IMR-90 (cell line): ENCODE measurements around the gene LRP6. TPM values are rescaled to one million over a fixed set of nuclear protein-coding genes. Genes with fewer than 3 reads are reported as not detected.

ENCODE experiments used
- ATAC-seq: fragments of 200-7000 bp; cut with Tn5 transposase; 2 replicates; pipeline ENCODE4 v1.9.1; 2020; ENCODE audit warnings: low read depth, mild to moderate bottlenecking, moderate library complexity
- BruUV-seq: library from RNA; stranded (reverse); fragments of 400-500 nt; replicated peaks from 2 replicates; lab custom pipeline; 2021; lab: Mats Ljungman, UMichigan
- CTCF ChIA-PET: fragments of 300-600 bp; formaldehyde crosslinking; extraction: SDS; loops from one replicate; lab custom pipeline; 2021; ENCODE audit warnings: antibody characterized with exemption; lab: Yijun Ruan, JAX
- POLR2A ChIA-PET: fragments of 300-600 bp; sonication (Branson Sonifier 250); formaldehyde crosslinking; loops from one replicate; lab custom pipeline; 2022; ENCODE audit warnings: antibody characterized with exemption; ENCODE audit not compliant: unreplicated experiment; lab: Charles Lee
- DNase-seq: peaks from one replicate; pipeline ENCODE4 v3.0.0; 2013
- H2AFZ ChIP-seq: replicated peaks from 2 replicates; pipeline ENCODE3; 2013; ENCODE audit warnings: low read length, mild to moderate bottlenecking; ENCODE audit not compliant: poor library complexity
- H2AK5ac ChIP-seq: 2 replicates; pipeline ENCODE4 v1.6.1; 2013; ENCODE audit warnings: low read depth, low read length, inconsistent platforms
- H2AK9ac ChIP-seq: replicated peaks from 2 replicates; pipeline ENCODE3; 2013; ENCODE audit warnings: mild to moderate bottlenecking, low read depth, low read length, moderate library complexity; ENCODE audit not compliant: poor library complexity
- H2BK120ac ChIP-seq: 2 replicates; pipeline ENCODE4 v1.6.1; 2013; ENCODE audit warnings: low read depth, low read length, inconsistent platforms
- H2BK15ac ChIP-seq: 3 replicates; pipeline ENCODE4 v1.6.1; 2013; ENCODE audit warnings: low read depth, low read length, inconsistent platforms
- H2BK20ac ChIP-seq: 2 replicates; pipeline ENCODE4 v1.6.1; 2013; ENCODE audit warnings: low read depth, mild to moderate bottlenecking, inconsistent platforms, low read length, moderate library complexity
- H2BK5ac ChIP-seq: 2 replicates; pipeline ENCODE4 v1.6.1; 2013; ENCODE audit warnings: mild to moderate bottlenecking, low read depth, low read length, inconsistent platforms; ENCODE audit not compliant: poor library complexity, severe bottlenecking
- H3K14ac ChIP-seq: replicated peaks from 2 replicates; pipeline ENCODE4 v1.6.1; 2013; ENCODE audit warnings: low read depth, low read length, inconsistent platforms
- H3K18ac ChIP-seq: 2 replicates; pipeline ENCODE4 v1.6.1; 2013; ENCODE audit warnings: low read depth, low read length, control low read depth
- H3K23ac ChIP-seq: 2 replicates; pipeline ENCODE4 v1.6.1; 2013; ENCODE audit warnings: low read depth, low read length, inconsistent platforms
- H3K27ac ChIP-seq: 2 replicates; pipeline ENCODE4 v1.5.1; 2013; ENCODE audit warnings: mild to moderate bottlenecking, control low read depth, low read length; ENCODE audit not compliant: insufficient read depth
- H3K27me3 ChIP-seq: 2 replicates; pipeline ENCODE4 v1.6.1; 2013; ENCODE audit warnings: low read length; ENCODE audit not compliant: control insufficient read depth, insufficient read depth
- H3K36me3 ChIP-seq: 2 replicates; pipeline ENCODE4 v1.6.1; 2013; ENCODE audit warnings: low read length, mixed read lengths; ENCODE audit not compliant: control insufficient read depth, insufficient read depth
- H3K4ac ChIP-seq: 2 replicates; pipeline ENCODE4 v1.6.1; 2013; ENCODE audit warnings: low read depth, low read length, inconsistent platforms
- H3K4me1 ChIP-seq: 2 replicates; pipeline ENCODE4 v1.6.1; 2013; ENCODE audit warnings: low read length, mixed read lengths; ENCODE audit not compliant: control insufficient read depth, insufficient read depth
- H3K4me2 ChIP-seq: 2 replicates; pipeline ENCODE4 v1.6.1; 2013; ENCODE audit warnings: low read depth, mild to moderate bottlenecking, control low read depth, low read length, moderate library complexity
- H3K4me3 ChIP-seq: 2 replicates; pipeline ENCODE4 v1.5.1; 2013; ENCODE audit warnings: low read depth, mild to moderate bottlenecking, control low read depth, low read length, moderate library complexity; ENCODE audit not compliant: insufficient read depth
- H3K56ac ChIP-seq: 2 replicates; pipeline ENCODE4 v1.6.1; 2013; ENCODE audit warnings: low read length, inconsistent platforms; ENCODE audit not compliant: insufficient read depth; ENCODE audit errors: extremely low read depth
- H3K79me1 ChIP-seq, 2 experiments: 2 replicates each; pipeline ENCODE4 v1.6.1; 2013; ENCODE audit warnings: low read length in 2 of 2, inconsistent platforms in 1 of 2, low read depth in 1 of 2
- H3K9ac ChIP-seq: 2 replicates; pipeline ENCODE4 v1.6.1; 2013; ENCODE audit warnings: low read depth, low read length, control low read depth
- H3K9me1 ChIP-seq: 2 replicates; pipeline ENCODE4 v1.6.1; 2013; ENCODE audit warnings: low read length, inconsistent platforms; ENCODE audit not compliant: insufficient read depth
- H3K9me3 ChIP-seq: 2 replicates; pipeline ENCODE4 v1.6.1; 2013; ENCODE audit warnings: low read length; ENCODE audit not compliant: control insufficient read depth, insufficient read depth
- H4K20me1 ChIP-seq: 2 replicates; pipeline ENCODE4 v1.6.1; 2013; ENCODE audit warnings: low read length, inconsistent platforms; ENCODE audit not compliant: insufficient read depth
- H4K5ac ChIP-seq: 2 replicates; pipeline ENCODE4 v1.6.1; 2013; ENCODE audit warnings: mild to moderate bottlenecking, low read depth, low read length, control low read depth
- H4K8ac ChIP-seq, 2 experiments: 2 replicates each; pipeline ENCODE4 v1.6.1; 2013; ENCODE audit warnings: low read depth in 2 of 2, low read length in 2 of 2, control low read depth in 1 of 2, inconsistent platforms in 1 of 2
- H4K91ac ChIP-seq: 2 replicates; pipeline ENCODE4 v1.6.1; 2013; ENCODE audit warnings: low read depth, low read length, inconsistent platforms; ENCODE audit not compliant: insufficient read depth
- BHLHE40 ChIP-seq: fragments of 150-350 bp; IDR thresholded peaks from 2 replicates; pipeline ENCODE4 v1.6.1; 2016; ENCODE audit warnings: mild to moderate bottlenecking, low read depth, low read length
- CEBPB ChIP-seq: IDR thresholded peaks from 2 replicates; pipeline ENCODE4 v1.6.1; 2012; ENCODE audit warnings: low read depth, low read length, improper control_type of control experiment
- CHD1 ChIP-seq: IDR thresholded peaks from 2 replicates; pipeline ENCODE4 v1.6.1; 2012; ENCODE audit warnings: low read depth, low read length, improper control_type of control experiment
- CTCF ChIP-seq: conservative IDR thresholded peaks from 2 replicates; pipeline ENCODE4 v1.5.1; 2012; ENCODE audit warnings: mild to moderate bottlenecking, low read depth, low read length, improper control_type of control experiment
- FOS ChIP-seq: fragments of 150-350 bp; IDR thresholded peaks from 2 replicates; pipeline ENCODE4 v1.6.1; 2016; ENCODE audit warnings: low read depth, low read length
- MAFK ChIP-seq: IDR thresholded peaks from 2 replicates; pipeline ENCODE4 v1.6.1; 2012; ENCODE audit warnings: low read depth, low read length, improper control_type of control experiment
- MAZ ChIP-seq: IDR thresholded peaks from 2 replicates; pipeline ENCODE4 v1.6.1; 2012; ENCODE audit warnings: low read depth, mild to moderate bottlenecking, low read length, improper control_type of control experiment, moderate library complexity, borderline replicate concordance
- MXI1 ChIP-seq: IDR thresholded peaks from 2 replicates; pipeline ENCODE4 v1.6.1; 2012; ENCODE audit warnings: low read depth, mild to moderate bottlenecking, low read length, moderate library complexity, borderline replicate concordance
- POLR2A ChIP-seq: IDR thresholded peaks from 2 replicates; pipeline ENCODE4 v1.6.1; 2012; ENCODE audit warnings: mild to moderate bottlenecking, low read depth, low read length
- RAD21 ChIP-seq: IDR thresholded peaks from 2 replicates; pipeline ENCODE4 v1.6.1; 2012; ENCODE audit warnings: low read length, improper control_type of control experiment
- RCOR1 ChIP-seq: IDR thresholded peaks from 2 replicates; pipeline ENCODE4 v1.6.1; 2012; ENCODE audit warnings: mild to moderate bottlenecking, low read length, improper control_type of control experiment; ENCODE audit not compliant: insufficient replicate concordance
- RFX5 ChIP-seq: IDR thresholded peaks from 2 replicates; pipeline ENCODE4 v1.8.0; 2012; ENCODE audit warnings: low read depth, mild to moderate bottlenecking, low read length, moderate library complexity
- SMC3 ChIP-seq: fragments of 150-350 bp; IDR thresholded peaks from 2 replicates; pipeline ENCODE4 v1.6.1; 2016; ENCODE audit warnings: low read depth, mild to moderate bottlenecking, antibody characterized with exemption, low read length, moderate library complexity
- WGBS, 2 experiments: methylation state at CpG; one replicate each; pipeline versions ENCODE4 v1.1.5 to v1.1.7; 2013; ENCODE audit warnings: missing lambda C conversion rate in 2 of 2; ENCODE audit not compliant: insufficient read length in 1 of 2; ENCODE audit errors: extremely low coverage in 2 of 2; 5-methylcytosine and 5-hydroxymethylcytosine counted together
- dilution Hi-C: fragments of 300-500 bp; cut with HindIII; formaldehyde crosslinking; loops from one replicate; pipeline ENCODE4 v1.14.3; 2018; ENCODE audit warnings: low sequenced_read_pairs; ENCODE audit not compliant: unreplicated experiment
- in situ Hi-C: fragments of 300-500 bp; cut with MboI; formaldehyde crosslinking; loops from 3 replicates; pipeline ENCODE4 v1.14.3; 2019; ENCODE audit warnings: low sequenced_read_pairs, inconsistent platforms, mixed read lengths
- intact Hi-C: fragments of 100-400 bp; cut with micrococcal nuclease; formaldehyde crosslinking; loops from 2 replicates; pipeline ENCODE4 v1.10.0; 2022
- polyA plus RNA-seq, 3 experiments: library from polyadenylated mRNA; depleted of rRNA; stranded (reverse); fragments of >200 nt; gene quantifications; 2 replicates each; pipeline ENCODE4 v1.2.3, GENCODE V29; 2012; ENCODE audit warnings: low replicate concordance in 1 of 3
- total RNA-seq: library from RNA; depleted of rRNA; stranded (reverse); fragments of >200 nt; gene quantifications from 2 replicates; pipeline ENCODE4 v1.2.3, GENCODE V29; 2012
- TF ChIP-seq, protein P1 (sequence below): fragments of 150-350 bp; IDR thresholded peaks from 2 replicates; pipeline ENCODE4 v1.6.1; 2016; ENCODE audit warnings: low read depth, mild to moderate bottlenecking, low read length, moderate library complexity, borderline replicate concordance

Gene LRP6
- total and polyA plus RNA-seq, 2 of the 4 experiments (the other 2 are of a cell fraction): 14.2 to 32.1 TPM

- in situ Hi-C loops: no loop called here
- H3K14ac ChIP-seq: no peak overlapping the region; the same call in 1 of the 2 replicates
- no peak overlapping the region for H4K8ac ChIP-seq
- intact Hi-C loops: loop anchor here (10.0 kb wide), 1 partner anchor 153 kb away; no protein-coding TSS in a partner anchor
- H2AK5ac ChIP-seq: no peak overlapping the region
- no peak overlapping the region for H4K5ac ChIP-seq
- no peak overlapping the region for H2BK20ac ChIP-seq
- peaks cover 2 to 38% of the 10 kb centered on the region in 2 experiments; a peak in 3 of 4 replicates for H3K79me1 ChIP-seq
- no peak overlapping the region for H2BK120ac ChIP-seq
- no peak overlapping the region for H3K4me3 ChIP-seq
- H3K4me1 ChIP-seq: no peaks in the 10 kb centered on the region; the same call in 1 of the 2 replicates
- no peak overlapping the region for H4K91ac ChIP-seq
- no peak overlapping the region for H3K27ac ChIP-seq
- H3K23ac ChIP-seq: no peak overlapping the region
- H2BK5ac ChIP-seq: no peak overlapping the region
- TF ChIP-seq CTCF (no peak), RCOR1 (no peak), POLR2A (no peak), SMC3 (no peak), BHLHE40 (no peak), MAFK (no peak), CHD1 (no peak), CEBPB (no peak), RAD21 (no peak), FOS (no peak), RFX5 (no peak), MAZ (no peak), MXI1 (no peak)
- TF ChIP-seq, protein P1, sequence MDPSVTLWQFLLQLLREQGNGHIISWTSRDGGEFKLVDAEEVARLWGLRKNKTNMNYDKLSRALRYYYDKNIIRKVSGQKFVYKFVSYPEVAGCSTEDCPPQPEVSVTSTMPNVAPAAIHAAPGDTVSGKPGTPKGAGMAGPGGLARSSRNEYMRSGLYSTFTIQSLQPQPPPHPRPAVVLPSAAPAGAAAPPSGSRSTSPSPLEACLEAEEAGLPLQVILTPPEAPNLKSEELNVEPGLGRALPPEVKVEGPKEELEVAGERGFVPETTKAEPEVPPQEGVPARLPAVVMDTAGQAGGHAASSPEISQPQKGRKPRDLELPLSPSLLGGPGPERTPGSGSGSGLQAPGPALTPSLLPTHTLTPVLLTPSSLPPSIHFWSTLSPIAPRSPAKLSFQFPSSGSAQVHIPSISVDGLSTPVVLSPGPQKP: no peak
- H4K20me1 ChIP-seq: peaks cover 3% of the 10 kb centered on the region; the same call in 1 of the 2 replicates
- no peaks in the 10 kb centered on the region for H3K9me1 ChIP-seq
- no peaks in the 10 kb centered on the region for H3K9me3 ChIP-seq
- dilution Hi-C loops: no loop called here
- WGBS, 2 experiments: no CpG with 5 or more reads among the region's 1 CpG
- H3K4me2 ChIP-seq: no peak overlapping the region
- no peak overlapping the region for H3K56ac ChIP-seq
- no peak overlapping the region for H2BK15ac ChIP-seq
- H2AFZ ChIP-seq: no peak overlapping the region
- ATAC-seq (no peak), DNase-seq (peak; percentile 21)
- H3K36me3 ChIP-seq: no peaks in the 10 kb centered on the region
- BruUV-seq: no TSS peak
- H3K27me3 ChIP-seq: no peaks in the 10 kb centered on the region
- H3K4ac ChIP-seq: no peak overlapping the region
- ChIA-PET CTCF (interaction anchor here (0.6 kb wide), 1 partner anchor 114 kb away, joined by 3 read pairs; no protein-coding TSS in a partner anchor), POLR2A (no interaction called here)
- H3K18ac ChIP-seq: no peak overlapping the region
- no peak overlapping the region for H3K9ac ChIP-seq
- no peak overlapping the region for H2AK9ac ChIP-seq
Measured at GRCh38 chr12:12171991-12172511, 94.8 kb downstream of the LRP6 start.
